ENCODE data around the gene ANKRD44.

The ANKRD44 gene

GRCh38 chr2:197229509-197230443 lies 80.8 kb downstream of the ANKRD44 start:
- TF ChIP-seq CTCF (IDR thresholded peaks at IDR 0.05; ENCODE audit: low read depth, low read length): no peak
- H3K4me3 ChIP-seq (ENCODE audit: low read depth, low read length): no peak overlapping the region

GRCh38 chr2:197223451-197223850 lies 87.1 kb downstream of the ANKRD44 start:
- TF ChIP-seq CTCF (IDR thresholded peaks at IDR 0.05; ENCODE audit: low read depth, low read length): no peak
- H3K4me3 ChIP-seq (ENCODE audit: low read depth, low read length): no peak overlapping the region

- no peak overlapping the region for H3K4me3 ChIP-seq (ENCODE audit: low read depth, low read length)
- no peak for TF ChIP-seq CTCF (IDR thresholded peaks at IDR 0.05; ENCODE audit: low read depth, low read length)
Measured at GRCh38 chr2:197219636-197220035, 90.9 kb downstream of the ANKRD44 start.

- no peak for TF ChIP-seq CTCF (IDR thresholded peaks at IDR 0.05; ENCODE audit: low read depth, low read length)
- no peak overlapping the region for H3K4me3 ChIP-seq (ENCODE audit: low read depth, low read length)
Measured at GRCh38 chr2:197217541-197217940, 93.0 kb downstream of the ANKRD44 start.

- no peak for TF ChIP-seq CTCF (IDR thresholded peaks at IDR 0.05; ENCODE audit: low read depth, low read length)
- no peak overlapping the region for H3K4me3 ChIP-seq (ENCODE audit: low read depth, low read length)
Measured at GRCh38 chr2:197216361-197216979, 94.1 kb downstream of the ANKRD44 start.

GRCh38 chr2:197215748-197216360 lies 94.7 kb downstream of the ANKRD44 start:
- no peak overlapping the region for H3K4me3 ChIP-seq (ENCODE audit: low read depth, low read length)
- no peak for TF ChIP-seq CTCF (IDR thresholded peaks at IDR 0.05; ENCODE audit: low read depth, low read length)
